HUES48 (cell line): ENCODE data around the gene LRRC52.

Experiments used
- H3K27ac ChIP-seq: one replicate; pipeline ENCODE4 v1.7.0; 2013; ENCODE audit warnings: low read depth, low read length, inconsistent platforms
- H3K27me3 ChIP-seq: 2 replicates; pipeline ENCODE4 v1.6.1; 2013; ENCODE audit warnings: mild to moderate bottlenecking, low read length; ENCODE audit not compliant: control insufficient read depth, insufficient read depth
- H3K36me3 ChIP-seq: 2 replicates; pipeline ENCODE4 v1.6.1; 2013; ENCODE audit warnings: low read length; ENCODE audit not compliant: control insufficient read depth, insufficient read depth
- H3K4me1 ChIP-seq: 2 replicates; pipeline ENCODE4 v1.6.1; 2013; ENCODE audit warnings: mild to moderate bottlenecking, low read length; ENCODE audit not compliant: control insufficient read depth, insufficient read depth
- H3K4me3 ChIP-seq: 2 replicates; pipeline ENCODE4 v1.5.1; 2013; ENCODE audit warnings: mild to moderate bottlenecking, low read depth, low read length
- H3K9ac ChIP-seq: 2 replicates; pipeline ENCODE4 v1.6.1; 2013; ENCODE audit warnings: mild to moderate bottlenecking, low read depth, low read length, moderate library complexity
- H3K9me3 ChIP-seq: 2 replicates; pipeline ENCODE4 v1.6.1; 2013; ENCODE audit warnings: low read length; ENCODE audit not compliant: control insufficient read depth, insufficient read depth

The LRRC52 gene

DNA sequence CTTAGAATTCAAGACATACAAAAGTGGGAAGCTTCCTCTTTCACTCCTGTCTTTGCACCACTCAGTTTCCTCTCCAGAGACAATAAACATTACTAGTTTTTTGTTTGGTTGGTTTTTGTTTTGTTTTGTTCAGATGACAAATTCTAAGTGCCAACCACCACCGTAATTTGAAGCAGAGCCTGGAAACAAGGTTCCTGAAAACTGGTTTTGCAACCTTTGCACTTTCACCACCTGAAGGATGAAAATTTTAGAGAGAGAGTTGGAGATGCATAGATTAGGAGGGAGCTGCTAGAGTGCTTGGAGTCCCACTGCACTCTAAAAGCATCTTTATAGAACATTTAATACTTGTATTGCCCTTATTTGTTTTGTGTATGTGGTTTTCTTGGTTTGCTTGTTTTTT lies 67.1 kb downstream of the LRRC52 start:
- Histone ChIP-seq H3K9ac (no peak overlapping the region), H3K4me3 (no peak overlapping the region), H3K9me3 (no peaks in the 10 kb centered on the region), H3K27me3 (no peaks in the 10 kb centered on the region), H3K4me1 (no peaks in the 10 kb centered on the region), H3K36me3 (no peaks in the 10 kb centered on the region), H3K27ac (no peak overlapping the region)

DNA sequence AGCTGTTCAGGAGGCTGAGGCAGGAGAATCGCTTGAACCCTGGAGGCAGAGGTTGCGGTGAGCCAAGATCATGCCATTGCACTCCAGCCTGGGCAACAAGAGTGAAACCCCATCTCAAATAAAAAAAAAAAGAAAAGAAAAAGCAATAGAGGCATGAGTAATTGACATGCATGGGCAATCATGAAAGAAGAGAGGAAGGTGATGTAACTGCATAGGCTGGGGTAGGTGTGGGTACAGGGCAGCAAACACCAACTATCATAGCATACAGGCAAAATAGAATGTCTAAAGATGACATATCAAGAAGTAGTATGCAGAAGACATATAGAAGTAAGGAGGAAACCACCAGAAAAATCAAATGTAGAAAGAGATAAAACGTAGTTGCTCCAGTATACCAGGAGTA lies 68.3 kb downstream of the LRRC52 start:
- Histone ChIP-seq H3K27me3 (no peaks in the 10 kb centered on the region), H3K4me1 (peaks cover 11% of the 10 kb centered on the region), H3K4me3 (no peak overlapping the region), H3K36me3 (no peaks in the 10 kb centered on the region), H3K9ac (no peak overlapping the region), H3K9me3 (no peaks in the 10 kb centered on the region), H3K27ac (no peak overlapping the region)
